H1 (cell line): ENCODE data around the gene MYCBPAP. TPM values are rescaled to one million over a fixed set of nuclear protein-coding genes. Genes with fewer than 3 reads are reported as not detected.
"Not testable (repeated sequence)": the region's sequence is repeated elsewhere in the genome, so short reads cannot be mapped to it uniquely, and the experiment has no call there.

Experiments
- CTCF ChIA-PET: fragments of 300-600 bp; sonication (Branson Sonifier 250); formaldehyde crosslinking; loops from one replicate; lab custom pipeline; 2021; ENCODE audit not compliant: partially characterized antibody; lab: Charles Lee
- POLR2A ChIA-PET: fragments of 300-600 bp; sonication (Branson Sonifier 250); formaldehyde crosslinking; loops from one replicate; lab custom pipeline; 2021; ENCODE audit warnings: inconsistent platforms; ENCODE audit not compliant: partially characterized antibody; lab: Charles Lee
- DNase-seq, 2 experiments: peaks; one replicate each; pipeline versions ENCODE4 v3.0.0 to v3.0.0-alpha.2; 2010 to 2022; ENCODE audit warnings: low spot score in 2 of 2, low read depth in 1 of 2, mixed read lengths in 1 of 2
- FAIRE-seq: peaks from 2 replicates; lab custom pipeline; 2011; peaks lifted over from hg19 to GRCh38; lab: Jason Lieb, UNC
- H2AFZ ChIP-seq: 2 replicates; pipeline ENCODE4 v1.8.1; 2012; ENCODE audit warnings: low read length, inconsistent platforms
- H2AK5ac ChIP-seq: 2 replicates; pipeline ENCODE4 v1.6.1; 2013; ENCODE audit warnings: low read depth, low read length
- H2BK120ac ChIP-seq: replicated peaks from 2 replicates; pipeline ENCODE3; 2013; ENCODE audit warnings: low read depth, low read length, inconsistent platforms
- H2BK12ac ChIP-seq: 2 replicates; pipeline ENCODE4 v1.6.1; 2013; ENCODE audit warnings: low read depth, low read length
- H2BK15ac ChIP-seq: 2 replicates; pipeline ENCODE4 v1.6.1; 2013; ENCODE audit warnings: low read length
- H2BK20ac ChIP-seq: 2 replicates; pipeline ENCODE4 v1.6.1; 2013; ENCODE audit warnings: low read length
- H2BK5ac ChIP-seq: 2 replicates; pipeline ENCODE4 v1.6.1; 2013; ENCODE audit warnings: low read depth, low read length
- H3K14ac ChIP-seq: 2 replicates; pipeline ENCODE4 v1.6.1; 2013; ENCODE audit warnings: inconsistent platforms; ENCODE audit not compliant: insufficient read length
- H3K18ac ChIP-seq: 2 replicates; pipeline ENCODE4 v1.6.1; 2013; ENCODE audit warnings: low read length; ENCODE audit errors: extremely low read depth
- H3K23ac ChIP-seq: 2 replicates; pipeline ENCODE4 v1.6.1; 2013; ENCODE audit warnings: inconsistent platforms; ENCODE audit not compliant: insufficient read length
- H3K23me2 ChIP-seq: 2 replicates; pipeline ENCODE4 v1.6.1; 2013; ENCODE audit warnings: low read depth, low read length
- H3K27ac ChIP-seq: 2 replicates; pipeline ENCODE4 v1.6.1; 2011; ENCODE audit warnings: low read depth, low read length, inconsistent platforms
- H3K27me3 ChIP-seq, 4 experiments: replicated peaks in 1 of 4; 1 replicate in 1 of 4; 2 replicates in 3 of 4; pipeline versions ENCODE4 v1.6.1 to v1.8.1; 2011 to 2013; ENCODE audit warnings: low read length in 3 of 4, mild to moderate bottlenecking in 3 of 4, inconsistent platforms in 2 of 4, mixed read lengths in 2 of 4, moderate library complexity in 1 of 4; ENCODE audit not compliant: control insufficient read depth in 3 of 4, insufficient read depth in 3 of 4; ENCODE audit errors: extremely low read depth in 1 of 4
- H3K36me3 ChIP-seq, 4 experiments: 2 replicates each; pipeline versions ENCODE4 v1.6.1 to v1.8.1; 2011 to 2013; ENCODE audit warnings: mild to moderate bottlenecking in 4 of 4, low read length in 3 of 4, moderate library complexity in 2 of 4, control low read depth in 1 of 4, inconsistent platforms in 1 of 4; ENCODE audit not compliant: insufficient read depth in 4 of 4, control insufficient read depth in 2 of 4
- H3K4ac ChIP-seq: replicated peaks from 2 replicates; pipeline ENCODE3; 2013; ENCODE audit warnings: low read length, low read depth, mixed read lengths, inconsistent platforms; ENCODE audit not compliant: insufficient read length
- H3K4me1 ChIP-seq, 4 experiments: replicated peaks in 1 of 4; 1 replicate in 1 of 4; 2 replicates in 3 of 4; pipeline versions ENCODE4 v1.6.1 to v1.8.1; 2011 to 2013; ENCODE audit warnings: low read length in 3 of 4, inconsistent platforms in 2 of 4, mixed read lengths in 1 of 4; ENCODE audit not compliant: insufficient read depth in 4 of 4, control insufficient read depth in 3 of 4
- H3K4me2 ChIP-seq, 2 experiments: 2 replicates each; pipeline versions ENCODE4 v1.6.1 to v1.8.1; 2011 to 2013; ENCODE audit warnings: low read depth in 2 of 2, low read length in 2 of 2, control low read depth in 1 of 2, inconsistent platforms in 1 of 2, mild to moderate bottlenecking in 1 of 2; ENCODE audit not compliant: insufficient read depth in 1 of 2
- H3K4me3 ChIP-seq, 4 experiments: fragments of 200-600, 300-600 bp in 1 of 4; sonication (generic), shearing (Covaris generic), sonication (Bioruptor Twin) in 1 of 4; 2 replicates each; pipeline versions ENCODE4 v1.5.1 to v1.8.1; 2011 to 2016; ENCODE audit warnings: low read length in 4 of 4, low read depth in 3 of 4, control low read depth in 2 of 4, inconsistent platforms in 2 of 4, mild to moderate bottlenecking in 2 of 4, mixed read lengths in 1 of 4, moderate library complexity in 1 of 4; ENCODE audit not compliant: insufficient read depth in 2 of 4; ENCODE audit errors: extremely low read depth in 1 of 4
- H3K56ac ChIP-seq: replicated peaks from 2 replicates; pipeline ENCODE3; 2013; ENCODE audit warnings: low read depth, mild to moderate bottlenecking, mixed read lengths, low read length, inconsistent platforms; ENCODE audit not compliant: insufficient read length
- H3K79me1 ChIP-seq: 2 replicates; pipeline ENCODE4 v1.6.1; 2013; ENCODE audit warnings: low read depth, low read length, control low read depth
- H3K79me2 ChIP-seq, 2 experiments: 2 replicates each; pipeline versions ENCODE4 v1.6.1 to v1.8.1; 2012 to 2013; ENCODE audit warnings: low read length in 2 of 2, mild to moderate bottlenecking in 2 of 2, inconsistent platforms in 1 of 2; ENCODE audit not compliant: insufficient read depth in 2 of 2, control insufficient read depth in 1 of 2
- H3K9ac ChIP-seq, 4 experiments: replicated peaks in 1 of 4; 1 replicate in 1 of 4; 2 replicates in 3 of 4; pipeline versions ENCODE4 v1.6.1 to v1.8.1; 2011 to 2013; ENCODE audit warnings: low read depth in 3 of 4, low read length in 3 of 4, control low read depth in 2 of 4, mild to moderate bottlenecking in 2 of 4, moderate library complexity in 2 of 4, inconsistent platforms in 1 of 4; ENCODE audit errors: extremely low read depth in 1 of 4
- H3K9me3 ChIP-seq, 2 experiments: 2 replicates each; pipeline versions ENCODE4 v1.6.1 to v1.8.1; 2012 to 2013; ENCODE audit warnings: mild to moderate bottlenecking in 2 of 2, moderate library complexity in 2 of 2, control low read depth in 1 of 2, inconsistent platforms in 1 of 2, low read depth in 1 of 2, low read length in 1 of 2, mixed read lengths in 1 of 2; ENCODE audit not compliant: insufficient read depth in 2 of 2
- H4K20me1 ChIP-seq, 2 experiments: replicated peaks in 1 of 2; 2 replicates each; pipeline versions ENCODE3 to v1.8.1; 2011 to 2013; ENCODE audit warnings: inconsistent platforms in 2 of 2, low read length in 2 of 2, mild to moderate bottlenecking in 1 of 2; ENCODE audit not compliant: insufficient read depth in 2 of 2, control insufficient read depth in 1 of 2
- H4K5ac ChIP-seq: 2 replicates; pipeline ENCODE4 v1.6.1; 2013; ENCODE audit warnings: low read length, low read depth, mixed read lengths, inconsistent platforms; ENCODE audit not compliant: insufficient read length
- H4K8ac ChIP-seq: 2 replicates; pipeline ENCODE4 v1.8.0; 2013; ENCODE audit warnings: mild to moderate bottlenecking, moderate library complexity, low read length, inconsistent platforms; ENCODE audit not compliant: insufficient read depth; ENCODE audit errors: extremely low read depth
- H4K91ac ChIP-seq: replicated peaks from 2 replicates; pipeline ENCODE3; 2013; ENCODE audit warnings: low read length, mixed read lengths, inconsistent platforms; ENCODE audit not compliant: insufficient read length
- WGBS, 2 experiments: shearing (Covaris generic) in 1 of 2; methylation state at CpG; one replicate each; pipeline versions ENCODE4 v1.1.6 to v1.1.7; 2013 to 2015; ENCODE audit warnings: low lambda C conversion rate in 2 of 2, mixed read lengths in 2 of 2, inconsistent platforms in 1 of 2, low coverage in 1 of 2, missing lambda C conversion rate in 1 of 2; ENCODE audit not compliant: insufficient replicate concordance in 2 of 2, insufficient coverage in 1 of 2, insufficient read length in 1 of 2; ENCODE audit errors: extremely low coverage in 1 of 2, missing lambda C conversion rate in 1 of 2; 5-methylcytosine and 5-hydroxymethylcytosine counted together
- polyA plus RNA-seq, 7 experiments: library from polyadenylated mRNA; depleted of rRNA in 3 of 7; stranded (reverse) in 5 of 7; unstranded in 2 of 7; fragments of >200 nt in 5 of 7; fragments of 200-250 nt in 2 of 7; gene quantifications; 1 replicate in 5 of 7; 2 replicates in 1 of 7; 4 replicates in 1 of 7; pipeline versions ENCODE4 v1.2.1 to v1.2.3, GENCODE V29; 2011 to 2013; ENCODE audit warnings: missing spikeins in 2 of 7, mixed read lengths in 2 of 7
- total RNA-seq: library from RNA; stranded (reverse); fragmentation: NEBNext Ultra II Directional; extraction: Animal tissue kit (Norgen Biotek cat#: 25700); gene quantifications from 2 replicates; pipeline ENCODE4 v1.2.1, GENCODE V29; 2021

The MYCBPAP gene
- total and polyA plus RNA-seq, 2 of the 8 experiments (the other 6 are each of a cell fraction or from before 2014, with no cell fraction given), result 0.89 to 3.3 TPM

DNA sequence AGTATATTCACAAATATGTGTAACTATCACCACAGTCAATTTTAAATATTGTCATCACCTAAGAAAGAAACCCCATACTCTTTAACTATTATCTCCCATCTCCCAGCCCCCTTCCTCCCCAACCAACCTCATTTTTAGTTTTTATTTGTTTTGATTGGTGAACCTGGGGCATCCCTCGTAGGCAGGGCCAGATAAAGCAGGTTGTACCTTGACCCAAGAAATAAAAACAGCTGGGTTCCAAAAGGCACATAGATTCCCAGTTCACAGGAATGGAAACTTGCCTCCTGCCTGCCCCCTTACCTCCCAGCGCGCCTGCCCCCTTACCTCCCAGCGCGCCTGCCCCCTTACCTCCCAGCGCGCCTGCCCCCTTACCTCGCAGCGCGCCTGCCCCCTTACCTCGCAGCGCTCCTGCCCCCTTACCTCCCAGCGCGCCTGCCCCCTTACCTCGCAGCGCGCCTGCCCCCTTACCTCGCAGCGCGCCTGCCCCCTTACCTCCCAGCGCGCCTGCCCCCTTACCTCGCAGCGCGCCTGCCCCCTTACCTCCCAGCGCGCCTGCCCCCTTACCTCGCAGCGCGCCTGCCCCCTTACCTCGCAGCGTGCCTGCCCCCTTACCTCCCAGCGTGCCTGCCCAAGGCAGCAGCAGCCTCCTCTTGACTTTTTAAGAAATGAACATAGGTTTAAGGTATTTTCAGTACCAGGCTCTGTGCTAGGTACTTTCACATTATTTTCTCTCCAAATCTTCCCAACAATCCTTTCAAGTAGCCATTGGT lies 32.3 kb upstream of the MYCBPAP start:
- H3K9ac ChIP-seq, H3K23me2 ChIP-seq, H3K23ac ChIP-seq, H4K20me1 ChIP-seq, H3K4ac ChIP-seq, H4K5ac ChIP-seq, H3K27me3 ChIP-seq, H3K27ac ChIP-seq, H3K18ac ChIP-seq, H3K9me3 ChIP-seq, H3K79me1 ChIP-seq, H3K36me3 ChIP-seq, DNase-seq, H2AFZ ChIP-seq, H3K14ac ChIP-seq, H4K8ac ChIP-seq, H2BK5ac ChIP-seq, H3K56ac ChIP-seq, H3K4me1 ChIP-seq, H2AK5ac ChIP-seq, H2BK120ac ChIP-seq, FAIRE-seq, H3K79me2 ChIP-seq, H2BK15ac ChIP-seq, H2BK12ac ChIP-seq, H2BK20ac ChIP-seq: not testable (repeated sequence)
- peak overlapping the region; percentile 0 for H4K91ac ChIP-seq
- peak overlapping the region in 1 of 2 experiments; percentile 37; a peak in 2 of 4 replicates for H3K4me2 ChIP-seq
- 60% methylated on average over 3 of the region's 33 CpGs; no CpG with 5 or more reads in 1 of the 2 experiments for WGBS, 2 experiments
- H3K4me3 ChIP-seq, result peak overlapping the region in 1 of 4 experiments; percentile 30; a peak in 1 of 8 replicates
- ChIA-PET CTCF (interaction anchor here (0.6 to 8.8 kb wide), 12 partner anchors 16 to 357 kb away, joined by 3 to 49 read pairs (median 4); partner anchors contain the start of gene LRRC59), POLR2A (interaction anchor here (0.7 to 1.1 kb wide), 2 partner anchors 81 to 142 kb away, joined by 3 read pairs; no protein-coding TSS in a partner anchor)
